ENCODE results near the gene ZNF641. TPM values are rescaled to one million over a fixed set of nuclear protein-coding genes. Genes with fewer than 3 reads are reported as not detected.
"Not testable (repeated sequence)": the region's sequence is repeated elsewhere in the genome, so short reads cannot be mapped to it uniquely, and the experiment has no call there.

Gene ZNF641
- total and polyA plus RNA-seq, 2 donors (not counting 3 experiments of a cell fraction or from before 2014, with no cell fraction given), result 3.5 to 6.7 TPM

DNA sequence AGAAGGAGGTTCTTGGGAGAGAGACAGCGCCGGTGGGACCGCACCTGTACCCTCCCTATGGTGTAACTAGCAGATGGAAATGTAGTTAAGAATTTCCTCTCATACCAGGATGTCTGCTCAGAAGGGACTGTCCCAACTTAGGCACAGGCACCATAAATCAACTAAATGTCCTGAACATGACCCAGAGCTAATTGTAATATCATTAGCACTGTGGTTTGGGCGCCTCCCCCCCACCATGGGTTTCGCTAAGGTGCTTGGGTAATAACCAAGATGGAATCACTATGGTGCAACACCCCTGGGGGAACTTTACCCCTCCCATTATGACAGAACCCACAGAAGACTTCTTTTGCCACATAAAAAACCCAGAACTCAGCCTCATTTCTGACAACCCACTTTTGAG, 15.9 kb downstream of the ZNF641 start:
- POLR2A ChIA-PET, result no interaction called here
- no peak for FAIRE-seq

DNA sequence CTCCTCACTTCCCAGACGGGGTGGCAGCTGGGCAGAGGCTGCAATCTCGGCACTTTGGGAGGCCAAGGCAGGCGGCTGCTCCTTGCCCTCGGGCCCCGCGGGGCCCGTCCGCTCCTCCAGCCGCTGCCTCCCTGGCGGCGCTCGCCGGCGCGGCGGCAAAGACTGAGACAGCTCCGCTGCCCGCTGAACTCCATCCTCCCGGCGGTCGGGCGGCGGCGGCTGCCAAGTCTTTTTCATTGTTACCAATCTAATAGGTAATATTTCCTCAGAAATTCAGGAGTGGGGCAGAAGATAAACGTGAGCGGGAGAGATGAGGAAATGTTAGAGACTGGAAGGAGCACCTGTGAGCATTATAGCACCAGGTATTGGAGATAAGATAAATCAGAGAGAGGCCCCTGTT, 17.0 kb downstream of the ZNF641 start:
- H3K27ac ChIP-seq (ENCODE audit: insufficient read depth, low read depth, low read length); CTCF ChIA-PET; H4K20me1 ChIP-seq (replicated peaks; ENCODE audit: control insufficient read depth, extremely low read depth, insufficient read depth, low read length): not testable (repeated sequence)

More for the DNA sequence above, 15.9 kb downstream of the ZNF641 start:
- H3K4me1 ChIP-seq (ENCODE audit: control insufficient read depth, extremely low read depth, insufficient read depth, low read length), result no peaks in the 10 kb centered on the region
- H3K36me3 ChIP-seq (ENCODE audit: control insufficient read depth in 2 of 2, extremely low read depth in 1 of 2, insufficient read depth in 2 of 2, low read length in 2 of 2), result no peaks in the 10 kb centered on the region
- no peak overlapping the region for H3K4me3 ChIP-seq (replicated peaks in 1 of 3; ENCODE audit: insufficient read depth in 1 of 3, low read depth in 1 of 3, low read length in 3 of 3)
- dilution Hi-C loops (cut with MboI; ENCODE audit: extremely low pct_ligation_motif_present, low sequenced_read_pairs), result no loop called here
- H3K27ac ChIP-seq (ENCODE audit: insufficient read depth, low read depth, low read length), result no peak overlapping the region
- intact Hi-C loops (cut with micrococcal nuclease), result no loop called here
- no peaks in the 10 kb centered on the region for H4K20me1 ChIP-seq (replicated peaks; ENCODE audit: control insufficient read depth, extremely low read depth, insufficient read depth, low read length)
- BruUV-seq (replicated peaks), result no TSS peak
- no peak for DNase-seq (ENCODE audit: low read depth, low spot score)
- no peak overlapping the region for H3K9ac ChIP-seq (replicated peaks; ENCODE audit: extremely low read depth, insufficient read depth, low read length)
- no peak overlapping the region for H3K4me2 ChIP-seq (ENCODE audit: insufficient read depth, low read length)
- no peaks in the 10 kb centered on the region for H3K9me1 ChIP-seq (replicated peaks; ENCODE audit: control insufficient read depth, extremely low read depth, insufficient read depth, low read length)
- CTCF ChIA-PET, result no interaction called here
- no peaks in the 10 kb centered on the region for H3K9me3 ChIP-seq (replicated peaks; ENCODE audit: control insufficient read depth, insufficient read depth, low read length)
- peaks cover 2 to 4% of the 10 kb centered on the region in 2 experiments for H3K27me3 ChIP-seq (ENCODE audit: control insufficient read depth in 2 of 2, insufficient read depth in 2 of 2, low read length in 2 of 2)
- no peaks in the 10 kb centered on the region for H3K79me2 ChIP-seq (ENCODE audit: control insufficient read depth, insufficient read depth, low read length)
- no peak for TF ChIP-seq JUN (IDR thresholded peaks at IDR 0.05; ENCODE audit: borderline replicate concordance, insufficient read depth, insufficient read length, low read depth)
- no peak for TF ChIP-seq EZH2 (IDR thresholded peaks at IDR 0.05; ENCODE audit: borderline replicate concordance, low read depth, low read length, severe bottlenecking)
- no peak for TF ChIP-seq FOS (IDR thresholded peaks at IDR 0.05; ENCODE audit: borderline replicate concordance, insufficient read depth, low read length)
- TF ChIP-seq POLR2A (IDR thresholded peaks at IDR 0.05; ENCODE audit: low read depth, low read length), result no peak
- TF ChIP-seq, protein P1, sequence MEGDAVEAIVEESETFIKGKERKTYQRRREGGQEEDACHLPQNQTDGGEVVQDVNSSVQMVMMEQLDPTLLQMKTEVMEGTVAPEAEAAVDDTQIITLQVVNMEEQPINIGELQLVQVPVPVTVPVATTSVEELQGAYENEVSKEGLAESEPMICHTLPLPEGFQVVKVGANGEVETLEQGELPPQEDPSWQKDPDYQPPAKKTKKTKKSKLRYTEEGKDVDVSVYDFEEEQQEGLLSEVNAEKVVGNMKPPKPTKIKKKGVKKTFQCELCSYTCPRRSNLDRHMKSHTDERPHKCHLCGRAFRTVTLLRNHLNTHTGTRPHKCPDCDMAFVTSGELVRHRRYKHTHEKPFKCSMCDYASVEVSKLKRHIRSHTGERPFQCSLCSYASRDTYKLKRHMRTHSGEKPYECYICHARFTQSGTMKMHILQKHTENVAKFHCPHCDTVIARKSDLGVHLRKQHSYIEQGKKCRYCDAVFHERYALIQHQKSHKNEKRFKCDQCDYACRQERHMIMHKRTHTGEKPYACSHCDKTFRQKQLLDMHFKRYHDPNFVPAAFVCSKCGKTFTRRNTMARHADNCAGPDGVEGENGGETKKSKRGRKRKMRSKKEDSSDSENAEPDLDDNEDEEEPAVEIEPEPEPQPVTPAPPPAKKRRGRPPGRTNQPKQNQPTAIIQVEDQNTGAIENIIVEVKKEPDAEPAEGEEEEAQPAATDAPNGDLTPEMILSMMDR (IDR thresholded peaks at IDR 0.05; ENCODE audit: extremely low read depth in 1 of 2, insufficient read depth in 1 of 2, low read depth in 1 of 2, low read length in 2 of 2), result no peak
- TF ChIP-seq MYC (IDR thresholded peaks at IDR 0.05; ENCODE audit: low read depth, low read length), result no peak
- no peak for TF ChIP-seq POLR2AphosphoS5 (IDR thresholded peaks at IDR 0.05; ENCODE audit: insufficient read depth, low read depth, low read length)
- TF ChIP-seq, protein P2, sequence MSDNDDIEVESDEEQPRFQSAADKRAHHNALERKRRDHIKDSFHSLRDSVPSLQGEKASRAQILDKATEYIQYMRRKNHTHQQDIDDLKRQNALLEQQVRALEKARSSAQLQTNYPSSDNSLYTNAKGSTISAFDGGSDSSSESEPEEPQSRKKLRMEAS (IDR thresholded peaks at IDR 0.05; ENCODE audit: insufficient read depth, insufficient read length), result no peak
- no peak for TF ChIP-seq GATA2 (IDR thresholded peaks at IDR 0.05; ENCODE audit: insufficient read depth, insufficient read length, low read depth, low read length)
- H2AFZ ChIP-seq (ENCODE audit: low read depth, low read length), result no peak overlapping the region

More for the DNA sequence above, 17.0 kb downstream of the ZNF641 start:
- H2AFZ ChIP-seq (ENCODE audit: low read depth, low read length); H3K9me1 ChIP-seq (replicated peaks; ENCODE audit: control insufficient read depth, extremely low read depth, insufficient read depth, low read length); POLR2A ChIA-PET; H3K9me3 ChIP-seq (replicated peaks; ENCODE audit: control insufficient read depth, insufficient read depth, low read length); H3K27me3 ChIP-seq (ENCODE audit: control insufficient read depth in 2 of 2, insufficient read depth in 2 of 2, low read length in 2 of 2); dilution Hi-C loops (cut with MboI; ENCODE audit: extremely low pct_ligation_motif_present, low sequenced_read_pairs); H3K36me3 ChIP-seq (ENCODE audit: control insufficient read depth in 2 of 2, extremely low read depth in 1 of 2, insufficient read depth in 2 of 2, low read length in 2 of 2); H3K4me3 ChIP-seq (replicated peaks in 1 of 3; ENCODE audit: insufficient read depth in 1 of 3, low read depth in 1 of 3, low read length in 3 of 3); H3K4me1 ChIP-seq (ENCODE audit: control insufficient read depth, extremely low read depth, insufficient read depth, low read length); H3K4me2 ChIP-seq (ENCODE audit: insufficient read depth, low read length); DNase-seq (ENCODE audit: low read depth, low spot score); BruUV-seq (replicated peaks); intact Hi-C loops (cut with micrococcal nuclease); H3K79me2 ChIP-seq (ENCODE audit: control insufficient read depth, insufficient read depth, low read length); H3K9ac ChIP-seq (replicated peaks; ENCODE audit: extremely low read depth, insufficient read depth, low read length); FAIRE-seq: not testable (repeated sequence)

Data from endothelial cell of umbilical vein (primary cell).